Tibial artery (tissue), 4 donors: ENCODE results near the gene ANKRD55.

Experiments used
- DNase-seq, 2 donors: peaks; one replicate each; pipeline ENCODE4 v3.0.0-alpha.2; 2019
- H3K27ac ChIP-seq, 2 donors: fragments of 200-600 bp; sonication (generic) in 1 of 2; 1 replicate in 1 of 2; 2 replicates in 1 of 2; pipeline ENCODE4 v1.5.1; 2018 to 2019; ENCODE audit warnings: mild to moderate bottlenecking in 1 of 2
- H3K27me3 ChIP-seq, 2 donors: fragments of 200-600 bp; sonication (generic) in 1 of 2; one replicate each; pipeline versions ENCODE4 v1.5.1 to v1.6.0; 2016 to 2019
- H3K36me3 ChIP-seq, 3 donors: fragments of 200-600 bp; sonication (generic) in 2 of 3; one replicate each; pipeline ENCODE4 v1.5.1; 2016 to 2019; ENCODE audit warnings: mild to moderate bottlenecking in 2 of 3
- H3K4me1 ChIP-seq, 4 donors: fragments of 200-600 bp; sonication (generic) in 2 of 4; 1 replicate in 3 of 4; 2 replicates in 1 of 4; pipeline ENCODE4 v1.5.1; 2016 to 2019
- H3K4me3 ChIP-seq, 2 donors: fragments of 200-600 bp; sonication (generic) in 1 of 2; 1 replicate in 1 of 2; 2 replicates in 1 of 2; pipeline ENCODE4 v1.5.1; 2018 to 2019; ENCODE audit warnings: mild to moderate bottlenecking in 2 of 2
- H3K9me3 ChIP-seq, 3 donors: fragments of 200-600 bp; sonication (generic) in 1 of 3; one replicate each; pipeline ENCODE4 v1.5.1; 2016 to 2019
- CTCF ChIP-seq, 2 experiments: fragments of 200-600 bp in 1 of 2; fragments of 450-650 bp in 1 of 2; IDR thresholded peaks; one replicate each; pipeline ENCODE4 v1.5.1; 2017 to 2019; ENCODE audit warnings: antibody characterized with exemption in 2 of 2, mild to moderate bottlenecking in 1 of 2, moderate library complexity in 1 of 2
- intact Hi-C: fragments of 100-400 bp; cut with DNase I; formaldehyde crosslinking; loops from one replicate; pipeline ENCODE4 v1.15.0; 2023; ENCODE audit warnings: low total_unique reads

ANKRD55 gene

GRCh38 chr5:56176155-56176798, 56.9 kb downstream of the ANKRD55 start:
- Histone ChIP-seq H3K4me1 (peaks cover 0 to 32% (median under 1%) of the 10 kb centered on the region in 4 donors), H3K27me3 (no peaks in the 10 kb centered on the region), H3K4me3 (no peak overlapping the region), H3K9me3 (no peaks in the 10 kb centered on the region), H3K27ac (no peak overlapping the region), H3K36me3 (no peaks in the 10 kb centered on the region)
- peak in 1 of 2 donors; percentile 32 for DNase-seq
- no peak for TF ChIP-seq CTCF (IDR thresholded peaks at IDR 0.05)
- intact Hi-C loops, result no loop called here

DNA sequence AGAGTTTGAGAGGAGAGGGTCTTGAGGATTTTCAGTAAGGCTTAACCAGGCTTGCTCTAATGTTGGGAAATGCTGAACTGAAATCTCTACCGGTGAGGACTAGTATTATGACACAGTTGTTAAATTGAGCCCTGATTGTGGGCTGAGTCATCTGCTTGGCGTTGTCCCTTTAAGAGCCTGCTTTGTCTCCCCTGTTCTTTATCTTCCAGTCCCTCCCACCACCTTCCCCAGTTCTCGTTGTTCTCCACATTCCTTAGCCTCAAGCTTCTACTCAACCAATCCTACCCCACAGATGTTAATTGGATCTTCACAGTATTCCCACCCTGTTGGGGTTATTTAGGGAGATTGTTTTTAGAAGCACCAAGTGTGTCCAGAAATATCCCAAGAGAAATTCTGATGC, 57.6 kb downstream of the ANKRD55 start:
- H3K27ac ChIP-seq, result no peak overlapping the region
- no peak overlapping the region for H3K4me3 ChIP-seq
- DNase-seq, result peak in 1 of 2 donors; percentile 52
- H3K9me3 ChIP-seq, result no peaks in the 10 kb centered on the region
- intact Hi-C loops, result no loop called here
- H3K36me3 ChIP-seq, result no peaks in the 10 kb centered on the region
- peaks cover 0 to 40% (median 8%) of the 10 kb centered on the region in 4 donors for H3K4me1 ChIP-seq
- H3K27me3 ChIP-seq, result no peaks in the 10 kb centered on the region
- TF ChIP-seq CTCF (IDR thresholded peaks at IDR 0.05), result no peak

DNA sequence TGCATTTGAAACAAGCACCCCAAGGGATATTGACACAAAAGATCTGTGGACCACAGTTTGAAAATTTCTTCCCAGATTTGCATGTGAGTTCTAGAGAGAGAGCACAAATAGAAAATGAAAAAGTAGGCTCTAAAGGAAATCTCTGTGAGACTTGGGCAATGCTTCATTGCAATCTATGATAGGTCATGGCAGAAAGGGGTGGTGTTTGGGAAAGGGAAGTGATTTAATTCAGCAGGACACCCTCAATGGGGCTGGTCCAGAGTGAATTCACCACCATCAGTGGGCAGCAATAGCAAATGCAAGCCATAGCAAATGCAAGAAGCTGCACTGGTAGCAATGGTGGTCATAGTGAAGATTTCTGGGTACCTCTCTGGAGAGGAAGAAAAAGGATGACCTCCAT, 58.1 kb downstream of the ANKRD55 start:
- intact Hi-C loops, result no loop called here
- Histone ChIP-seq H3K36me3 (no peaks in the 10 kb centered on the region), H3K9me3 (no peaks in the 10 kb centered on the region), H3K4me3 (no peak overlapping the region), H3K27me3 (no peaks in the 10 kb centered on the region), H3K27ac (no peak overlapping the region), H3K4me1 (peaks cover 0 to 45% (median 8%) of the 10 kb centered on the region in 4 donors)
- no peak for DNase-seq
- no peak for TF ChIP-seq CTCF (IDR thresholded peaks at IDR 0.05)

DNA sequence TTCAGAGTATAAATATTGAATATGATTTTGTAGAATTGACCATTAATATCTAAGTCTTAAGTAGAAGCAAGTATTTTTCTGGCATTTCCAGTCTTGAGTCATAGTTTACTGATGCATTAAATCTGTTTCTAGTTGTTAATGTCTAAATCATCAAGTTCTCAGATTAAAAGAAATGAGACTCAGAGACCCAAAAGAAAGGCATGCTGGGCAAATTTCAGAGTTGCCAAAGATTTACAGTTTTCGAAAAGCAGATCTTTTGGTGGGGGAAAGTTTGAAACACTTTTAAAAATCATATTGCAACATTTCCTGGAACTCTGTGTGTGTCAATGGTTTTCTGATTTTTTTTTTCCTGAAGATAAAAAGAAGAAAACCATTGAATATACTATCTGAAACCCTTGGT, 60.9 kb downstream of the ANKRD55 start:
- no peaks in the 10 kb centered on the region for H3K27me3 ChIP-seq
- H3K4me3 ChIP-seq, result no peak overlapping the region
- no peaks in the 10 kb centered on the region for H3K9me3 ChIP-seq
- intact Hi-C loops, result no loop called here
- DNase-seq, result no peak
- no peak overlapping the region for H3K27ac ChIP-seq
- H3K36me3 ChIP-seq, result no peaks in the 10 kb centered on the region
- H3K4me1 ChIP-seq, result peaks cover 0 to 55% (median 14%) of the 10 kb centered on the region in 4 donors
- TF ChIP-seq CTCF (IDR thresholded peaks at IDR 0.05), result no peak

DNA sequence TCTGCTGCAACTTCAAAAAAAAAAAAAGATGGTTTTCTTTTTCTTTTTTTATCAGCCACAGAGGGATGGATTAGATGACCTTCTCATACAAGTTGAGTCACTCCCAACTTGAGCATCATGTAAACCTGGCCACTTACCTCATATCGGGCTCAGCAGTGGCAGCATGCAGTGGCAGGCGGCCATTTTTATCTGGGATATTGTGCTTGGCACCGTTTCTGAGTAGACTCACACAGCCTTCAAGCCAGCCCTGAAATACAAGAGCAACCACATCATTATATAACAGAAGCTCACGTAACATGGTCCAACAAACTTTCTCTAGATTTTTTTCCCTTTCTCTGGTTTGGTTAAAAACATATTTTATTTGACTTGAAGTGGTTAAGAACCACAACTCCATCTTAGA, 62.6 kb downstream of the ANKRD55 start:
- Histone ChIP-seq H3K36me3 (no peaks in the 10 kb centered on the region), H3K27me3 (no peaks in the 10 kb centered on the region), H3K4me1 (peaks cover 0 to 39% (median 14%) of the 10 kb centered on the region in 4 donors), H3K27ac (no peak overlapping the region), H3K4me3 (no peak overlapping the region), H3K9me3 (no peaks in the 10 kb centered on the region)
- peak; percentile 31 to 82 for DNase-seq
- TF ChIP-seq CTCF (IDR thresholded peaks at IDR 0.05), result no peak
- intact Hi-C loops, result no loop called here
